Prostate gland (tissue), 2 donors: Measurements from ENCODE around the gene PROCR.

Experiments
- CTCF ChIP-seq, 4 experiments: fragments of 200-600 bp in 2 of 4; fragments of 450-650 bp in 2 of 4; sonication (generic) in 2 of 4; IDR thresholded peaks; 1 replicate in 3 of 4; 2 replicates in 1 of 4; pipeline ENCODE4 v1.5.1; 2016 to 2019; ENCODE audit warnings: antibody characterized with exemption in 4 of 4, mild to moderate bottlenecking in 2 of 4, moderate library complexity in 2 of 4
- POLR2AphosphoS5 ChIP-seq: sonication (generic); formaldehyde crosslinking; IDR thresholded peaks from one replicate; pipeline ENCODE4 v1.6.1; 2017; ENCODE audit warnings: antibody characterized with exemption

GRCh38 chr20:35167787-35168186, 4.1 kb upstream of the PROCR start:
- TF ChIP-seq CTCF (IDR thresholded peaks at IDR 0.05) (no peak), POLR2AphosphoS5 (no peak)
